NCI-H748 (cell line): ENCODE results near the gene LDLRAD4.

Experiments used
- DNase-seq: peaks from one replicate; lab custom pipeline; 2025; ENCODE audit not compliant: unreplicated experiment; lab: John Stamatoyannopoulos, UW

LDLRAD4 gene

DNA sequence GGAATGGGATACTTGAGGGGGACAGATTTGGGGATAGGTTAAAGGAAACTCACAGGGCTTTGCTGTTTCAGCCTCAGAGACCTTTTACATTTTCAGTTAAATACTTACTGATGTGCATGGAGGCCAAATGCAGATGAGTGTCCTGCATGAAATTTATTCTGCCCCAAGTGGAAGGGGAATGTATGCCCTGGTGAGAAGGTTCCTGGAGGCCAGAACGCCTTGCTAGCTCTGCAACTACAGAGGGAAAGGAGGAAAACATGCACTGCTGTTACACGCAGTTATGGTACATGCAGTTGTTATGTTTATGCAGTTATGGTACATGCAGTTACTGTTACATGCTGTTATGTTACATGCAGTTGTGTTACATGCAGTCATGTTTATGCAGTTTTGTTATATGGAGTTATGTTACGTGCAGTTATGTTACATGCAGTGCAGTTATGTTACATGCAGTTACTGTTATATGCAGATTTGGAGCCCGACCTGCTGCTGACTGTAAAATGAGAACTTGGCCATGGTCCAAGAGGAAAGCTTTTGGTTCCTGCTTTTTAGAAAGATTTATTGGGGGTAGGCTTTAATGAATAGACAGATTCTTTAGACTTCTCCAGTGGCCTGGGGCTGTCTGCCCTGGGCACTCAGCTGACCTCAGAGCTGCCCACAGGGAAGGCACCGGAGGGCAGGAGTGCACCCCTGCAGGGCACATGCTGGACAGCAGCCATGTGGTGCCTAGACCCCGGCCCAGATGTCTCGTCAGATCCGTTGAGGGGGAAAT is 84.1 kb downstream of the LDLRAD4 start:
- DNase-seq = no peak

- DNase-seq = no peak
Measured at GRCh38 chr18:13303756-13304364, 85.3 kb downstream of the LDLRAD4 start.

GRCh38 chr18:13305301-13305700 is 86.7 kb downstream of the LDLRAD4 start:
- no peak for DNase-seq

DNA sequence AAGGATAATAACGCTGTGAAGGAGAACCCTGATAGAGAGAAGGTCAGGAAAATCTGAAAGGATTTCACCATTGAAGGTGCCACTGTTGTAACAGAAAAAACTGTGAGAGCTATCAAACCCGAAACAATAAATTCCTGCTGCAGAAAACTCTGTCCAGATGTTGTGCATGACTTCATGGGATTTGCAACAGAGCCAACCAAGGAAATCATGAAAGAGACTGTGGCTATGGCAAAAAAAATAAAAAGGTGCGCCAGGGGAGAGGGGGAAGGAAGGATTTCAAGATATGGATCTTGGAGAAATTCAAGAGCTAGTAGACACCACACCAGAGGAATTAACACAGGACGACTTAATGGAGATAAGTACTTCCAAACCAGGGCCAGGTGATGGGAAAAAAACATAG is 88.0 kb downstream of the LDLRAD4 start:
- DNase-seq = no peak

DNA sequence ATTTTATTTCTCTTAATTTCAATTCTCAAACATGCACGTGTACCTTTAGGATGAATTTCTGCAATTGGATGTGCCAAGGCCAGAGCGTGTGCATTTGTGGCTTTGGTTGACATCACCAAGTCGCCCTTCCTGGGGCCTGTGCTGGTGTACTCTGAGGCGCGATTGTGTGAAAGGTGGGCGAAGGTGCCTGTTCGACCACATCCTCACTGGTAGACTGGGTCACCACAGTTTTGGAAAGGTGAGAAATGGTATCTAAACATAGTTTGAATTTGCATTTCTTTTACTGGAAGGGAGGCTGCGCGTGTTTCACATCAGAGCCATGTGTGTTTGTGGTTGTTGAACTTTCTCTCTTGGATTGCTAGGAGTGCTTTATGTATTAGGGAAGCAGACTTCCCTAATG is 89.8 kb downstream of the LDLRAD4 start:
- DNase-seq = no peak

GRCh38 chr18:13309031-13309747 is 90.6 kb downstream of the LDLRAD4 start:
- no peak for DNase-seq

- no peak for DNase-seq
Measured at GRCh38 chr18:13309748-13310670, 91.4 kb downstream of the LDLRAD4 start.

- no peak for DNase-seq
Measured at GRCh38 chr18:13311193-13311592, 92.6 kb downstream of the LDLRAD4 start.

- no peak for DNase-seq
Measured at GRCh38 chr18:13312515-13312914, 94.0 kb downstream of the LDLRAD4 start.

GRCh38 chr18:13313006-13313686 is 94.6 kb downstream of the LDLRAD4 start:
- DNase-seq = no peak

DNA sequence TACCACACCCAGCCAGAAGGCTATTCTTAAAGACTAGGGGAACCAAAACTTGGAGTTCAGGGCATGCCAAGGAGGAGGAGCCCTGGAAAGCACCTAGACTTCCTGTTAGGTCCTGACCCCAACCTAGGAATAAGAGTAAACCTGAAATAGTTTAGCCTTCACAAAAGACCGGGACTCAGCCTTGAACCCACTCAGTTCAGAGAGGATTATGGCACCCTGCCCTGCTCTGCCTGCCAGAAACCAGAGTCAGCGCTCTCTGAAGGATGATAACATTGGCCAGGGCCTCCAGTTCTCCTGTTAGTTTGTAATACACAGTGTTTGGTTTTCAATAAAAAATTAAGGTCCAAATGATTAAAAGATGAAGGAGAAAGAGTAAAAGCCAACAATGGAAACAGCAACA is 96.4 kb downstream of the LDLRAD4 start:
- DNase-seq = no peak

- DNase-seq = no peak
Measured at GRCh38 chr18:13316063-13316462, 97.5 kb downstream of the LDLRAD4 start.

- DNase-seq = no peak
Measured at GRCh38 chr18:13317801-13318200, 99.2 kb downstream of the LDLRAD4 start.

DNA sequence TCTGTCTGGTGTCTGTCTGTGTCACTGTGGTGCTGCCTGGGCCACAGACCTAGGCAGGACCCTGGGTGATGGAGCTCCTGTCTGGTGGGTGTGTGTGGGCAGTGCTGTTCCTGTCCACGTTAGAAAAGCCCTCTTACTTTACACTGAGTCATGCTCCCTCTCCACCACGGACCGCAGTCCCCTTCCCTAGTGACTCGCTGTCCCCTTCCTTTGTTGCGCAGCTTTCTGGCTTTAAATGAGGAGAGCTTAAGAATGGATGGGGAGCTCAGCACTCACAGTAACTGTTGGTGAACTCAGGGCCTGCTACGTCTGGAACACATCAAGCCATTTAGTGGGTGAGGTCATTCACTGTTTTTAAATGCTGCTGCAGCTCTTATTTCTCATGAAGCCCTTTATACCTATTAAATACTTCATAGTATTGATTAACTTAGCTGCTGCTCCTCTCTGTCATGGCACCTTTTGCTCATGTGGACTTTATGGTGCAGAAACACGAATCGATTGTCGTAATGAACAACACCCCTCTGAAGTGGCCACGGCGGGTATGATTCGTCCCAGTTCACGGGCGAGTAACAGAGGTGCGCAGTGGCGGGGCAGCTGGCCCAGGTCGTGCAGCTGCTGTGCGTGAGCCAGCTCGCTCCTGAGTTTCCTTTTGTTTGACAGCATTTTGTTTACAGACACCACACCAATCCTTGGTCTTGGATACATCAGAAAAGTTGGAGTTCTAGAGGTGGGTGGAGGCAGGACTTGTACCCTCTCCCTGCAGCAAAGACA is 100.4 kb downstream of the LDLRAD4 start:
- no peak for DNase-seq

- no peak for DNase-seq
Measured at GRCh38 chr18:13319629-13320028, 101.1 kb downstream of the LDLRAD4 start.

DNA sequence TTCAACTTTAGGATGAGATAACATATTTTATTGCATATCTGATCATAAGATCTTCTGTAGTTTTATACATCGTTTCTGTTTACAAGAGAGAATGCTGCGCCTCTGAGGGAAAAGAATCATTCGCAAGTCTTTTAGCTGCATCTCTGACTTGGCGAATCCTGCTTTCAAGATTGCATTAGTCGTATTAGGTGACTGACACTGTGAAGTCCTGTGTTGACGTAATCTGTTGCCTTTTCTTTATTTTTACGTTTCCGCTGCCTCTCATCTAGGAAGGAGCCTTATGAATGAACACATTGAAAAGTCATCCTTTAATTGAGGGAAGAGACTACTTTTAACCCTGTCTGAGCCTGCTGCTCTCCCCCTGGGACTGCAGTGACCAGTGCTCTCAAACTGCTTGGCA is 101.5 kb downstream of the LDLRAD4 start:
- DNase-seq = no peak

- no peak for DNase-seq
Measured at GRCh38 chr18:13320891-13321425, 102.4 kb downstream of the LDLRAD4 start.

DNA sequence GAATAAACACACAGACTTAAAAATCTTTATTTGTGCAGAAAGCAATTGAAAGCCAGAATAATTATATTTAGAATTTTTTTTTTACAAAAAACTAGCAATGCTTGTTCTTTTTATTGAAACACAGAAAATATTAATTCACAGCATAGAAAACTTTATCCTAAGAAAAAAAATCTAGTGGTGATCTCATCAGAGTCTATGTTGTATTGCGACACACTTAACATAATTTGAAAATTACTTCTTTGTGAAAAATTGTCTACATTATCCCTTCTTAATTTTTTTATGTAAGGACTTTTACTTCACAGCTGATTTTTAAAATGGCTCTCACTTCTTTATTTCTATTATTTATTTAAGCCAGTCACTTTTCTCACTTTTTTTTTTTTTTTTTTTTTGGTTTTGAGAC is 103.4 kb downstream of the LDLRAD4 start:
- DNase-seq = no peak

DNA sequence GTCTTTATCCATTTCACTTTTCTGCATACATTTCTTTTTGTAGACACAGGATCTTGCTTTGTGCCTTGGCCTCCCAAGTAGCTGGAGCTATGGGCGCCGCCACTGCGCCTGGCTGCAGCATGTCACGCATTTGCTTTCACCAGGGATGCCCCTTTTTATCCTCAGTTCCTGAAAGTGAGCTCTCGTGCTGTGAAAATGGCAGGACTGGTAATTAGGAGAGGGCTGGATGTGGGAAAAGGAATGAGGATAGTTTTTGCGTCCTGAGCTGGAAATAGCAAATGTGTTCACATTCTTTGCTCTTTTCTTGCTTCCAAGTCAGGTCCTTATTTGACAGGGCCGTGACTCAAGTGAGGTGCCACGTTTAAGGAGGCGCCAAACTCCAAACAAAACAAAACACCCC is 104.6 kb downstream of the LDLRAD4 start:
- DNase-seq = no peak

DNA sequence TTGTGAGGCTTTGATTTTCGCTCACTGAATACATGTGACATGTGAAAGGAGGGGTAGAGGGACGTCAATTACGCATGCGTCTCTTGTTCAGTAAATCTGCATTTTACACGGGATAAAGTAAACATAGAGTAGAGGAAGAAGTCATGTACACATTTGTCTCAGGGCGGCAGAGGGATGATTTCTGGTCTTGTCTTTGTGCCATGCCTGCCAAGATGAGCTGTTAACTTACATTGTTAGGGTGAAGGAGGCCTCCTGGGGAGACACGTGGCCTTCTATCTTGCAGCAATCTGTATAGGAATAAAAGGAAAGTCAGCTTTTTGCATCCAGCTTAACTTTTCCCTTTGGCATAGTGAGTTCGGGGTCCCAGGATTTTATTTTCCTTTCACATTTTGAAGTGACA is 106.3 kb downstream of the LDLRAD4 start:
- DNase-seq = no peak
